NB4 (cell line): ENCODE data around the gene LGR5.

ENCODE experiments used
- CTCF ChIP-seq: IDR thresholded peaks from one replicate; pipeline ENCODE4 v1.5.1; 2012; ENCODE audit warnings: low read depth, low read length
- MAX ChIP-seq: IDR thresholded peaks from 2 replicates; pipeline ENCODE4 v1.6.1; 2011; ENCODE audit warnings: low read depth, low read length
- MYC ChIP-seq: IDR thresholded peaks from 2 replicates; pipeline ENCODE4 v1.6.1; 2011; ENCODE audit warnings: low read depth, low read length
- POLR2A ChIP-seq: IDR thresholded peaks from 2 replicates; pipeline ENCODE4 v1.6.1; 2011; ENCODE audit warnings: mild to moderate bottlenecking; ENCODE audit not compliant: insufficient read length; ENCODE audit errors: extremely low read depth

- TF ChIP-seq CTCF (no peak), POLR2A (no peak), MAX (no peak), MYC (no peak)
Observed at GRCh38 chr12:71438670-71439361, 782 bp upstream of the LGR5 start.
